OCI-LY1 (cell line): ENCODE results near the gene GLRX5.

Source experiments
- EZH2 ChIP-seq: fragments of 200-600 bp; sonication (generic), shearing (Covaris generic); IDR thresholded peaks from 2 replicates; pipeline ENCODE4 v1.8.0; 2017; ENCODE audit warnings: borderline replicate concordance, mixed run types, mild to moderate bottlenecking, antibody characterized with exemption, low read length, moderate library complexity, mixed read lengths
- TF ChIP-seq, protein P1 (sequence below): fragments of 200-600 bp; sonication (generic), shearing (Covaris generic); IDR thresholded peaks from 2 replicates; pipeline ENCODE4 v1.5.1; 2017; ENCODE audit warnings: mild to moderate bottlenecking, antibody characterized with exemption, low read length, moderate library complexity, mixed read lengths

DNA sequence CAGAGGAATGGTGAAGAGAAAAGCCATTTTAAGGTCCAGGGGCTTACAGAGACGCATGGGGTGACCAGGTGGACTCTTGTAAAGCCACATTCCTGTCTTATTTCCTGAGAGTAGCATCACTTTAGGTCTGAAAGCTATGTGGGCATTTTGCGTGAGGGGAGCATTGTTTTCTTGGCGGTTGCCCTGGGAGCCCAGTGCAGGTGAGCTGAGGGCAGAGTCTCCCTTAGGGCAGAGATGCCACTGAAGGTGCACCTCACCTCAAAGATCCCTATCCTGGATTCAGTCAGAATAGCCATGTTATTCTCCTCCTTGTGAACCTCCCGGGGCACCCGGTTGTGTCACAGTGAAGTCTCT, 12.4 kb downstream of the GLRX5 start:
- TF ChIP-seq, protein P1, sequence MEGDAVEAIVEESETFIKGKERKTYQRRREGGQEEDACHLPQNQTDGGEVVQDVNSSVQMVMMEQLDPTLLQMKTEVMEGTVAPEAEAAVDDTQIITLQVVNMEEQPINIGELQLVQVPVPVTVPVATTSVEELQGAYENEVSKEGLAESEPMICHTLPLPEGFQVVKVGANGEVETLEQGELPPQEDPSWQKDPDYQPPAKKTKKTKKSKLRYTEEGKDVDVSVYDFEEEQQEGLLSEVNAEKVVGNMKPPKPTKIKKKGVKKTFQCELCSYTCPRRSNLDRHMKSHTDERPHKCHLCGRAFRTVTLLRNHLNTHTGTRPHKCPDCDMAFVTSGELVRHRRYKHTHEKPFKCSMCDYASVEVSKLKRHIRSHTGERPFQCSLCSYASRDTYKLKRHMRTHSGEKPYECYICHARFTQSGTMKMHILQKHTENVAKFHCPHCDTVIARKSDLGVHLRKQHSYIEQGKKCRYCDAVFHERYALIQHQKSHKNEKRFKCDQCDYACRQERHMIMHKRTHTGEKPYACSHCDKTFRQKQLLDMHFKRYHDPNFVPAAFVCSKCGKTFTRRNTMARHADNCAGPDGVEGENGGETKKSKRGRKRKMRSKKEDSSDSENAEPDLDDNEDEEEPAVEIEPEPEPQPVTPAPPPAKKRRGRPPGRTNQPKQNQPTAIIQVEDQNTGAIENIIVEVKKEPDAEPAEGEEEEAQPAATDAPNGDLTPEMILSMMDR: no peak
- no peak for TF ChIP-seq EZH2
